Suprapubic skin (tissue), 3 donors: ENCODE data around the gene HOXA5.

Source experiments
- CTCF ChIP-seq, 2 donors: fragments of 200-600 bp in 1 of 2; fragments of 450-650 bp in 1 of 2; sonication (generic) in 1 of 2; IDR thresholded peaks; one replicate each; pipeline ENCODE4 v1.5.1; 2016 to 2019; ENCODE audit warnings: antibody characterized with exemption in 2 of 2, mild to moderate bottlenecking in 1 of 2, moderate library complexity in 1 of 2
- POLR2AphosphoS5 ChIP-seq, 3 donors: sonication (generic); formaldehyde crosslinking; IDR thresholded peaks; one replicate each; pipeline ENCODE4 v1.6.1; 2017; ENCODE audit warnings: antibody characterized with exemption in 3 of 3

DNA sequence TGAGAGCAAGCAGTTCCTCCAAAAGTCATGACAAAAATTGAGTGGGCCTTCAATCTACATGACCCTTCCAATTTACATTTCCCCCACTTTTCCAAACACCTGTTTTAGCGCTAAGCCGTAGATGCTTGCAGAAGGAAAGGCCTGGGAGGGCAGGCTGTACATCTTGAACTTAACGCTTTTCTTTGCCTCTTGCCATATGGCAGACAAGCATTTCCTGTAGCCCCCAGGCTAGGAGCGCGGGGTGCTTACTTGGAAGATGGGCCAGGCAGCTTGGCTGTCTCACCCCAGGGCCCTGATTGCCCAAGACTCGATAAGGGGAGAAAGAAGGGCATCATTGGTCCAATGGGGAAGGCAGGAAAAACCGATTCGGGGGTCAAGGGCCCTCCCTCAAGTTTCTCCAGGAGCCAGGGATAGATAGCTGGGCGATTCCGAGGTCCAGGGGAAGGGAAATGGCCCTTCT is 28.9 kb upstream of the HOXA5 start:
- TF ChIP-seq CTCF (IDR thresholded peaks at IDR 0.05) = no peak
- no peak for TF ChIP-seq POLR2AphosphoS5 (IDR thresholded peaks at IDR 0.05)
